IPS DF 19.7 (cell line): ENCODE measurements around the gene MRTFB.

Experiments
- DNase-seq: peaks from one replicate; pipeline ENCODE4 v3.0.0-alpha.2; 2013; ENCODE audit warnings: low read depth, low spot score

The MRTFB gene

DNA sequence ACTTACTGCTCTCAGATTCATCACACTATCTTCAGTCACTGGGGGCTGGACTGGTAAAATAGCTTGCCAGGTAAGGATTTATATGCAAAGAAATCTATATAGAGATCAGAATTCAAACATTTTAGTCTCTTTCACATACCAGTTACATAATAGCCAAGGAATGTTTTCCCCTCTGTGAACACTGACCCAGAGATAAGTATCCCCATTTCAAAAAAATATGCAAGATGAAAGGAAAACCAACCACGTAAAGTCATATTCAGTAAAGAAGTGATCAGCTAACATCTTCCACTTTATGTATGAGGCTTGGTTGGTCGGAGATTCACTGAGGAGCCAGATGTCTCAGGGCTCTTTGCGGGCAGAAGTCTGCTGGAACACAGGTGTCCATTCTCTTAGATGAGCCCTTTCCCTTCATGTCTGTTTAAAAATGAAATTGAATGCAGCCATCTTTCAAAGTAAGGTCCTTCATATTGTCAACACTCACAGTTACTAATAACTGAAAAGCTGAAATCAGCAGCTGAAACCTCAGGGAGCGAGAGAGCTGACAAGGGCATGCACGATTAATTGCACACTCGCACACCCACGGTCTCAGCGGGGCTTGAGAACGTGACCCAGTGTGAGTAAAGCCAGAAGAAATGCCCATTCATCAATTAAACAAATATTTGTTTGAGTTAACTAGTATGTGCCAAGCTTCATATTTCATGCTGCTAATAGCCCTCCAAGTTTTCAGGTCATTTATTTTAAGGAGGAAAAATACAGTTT lies 161.2 kb downstream of the MRTFB start:
- no peak for DNase-seq

DNA sequence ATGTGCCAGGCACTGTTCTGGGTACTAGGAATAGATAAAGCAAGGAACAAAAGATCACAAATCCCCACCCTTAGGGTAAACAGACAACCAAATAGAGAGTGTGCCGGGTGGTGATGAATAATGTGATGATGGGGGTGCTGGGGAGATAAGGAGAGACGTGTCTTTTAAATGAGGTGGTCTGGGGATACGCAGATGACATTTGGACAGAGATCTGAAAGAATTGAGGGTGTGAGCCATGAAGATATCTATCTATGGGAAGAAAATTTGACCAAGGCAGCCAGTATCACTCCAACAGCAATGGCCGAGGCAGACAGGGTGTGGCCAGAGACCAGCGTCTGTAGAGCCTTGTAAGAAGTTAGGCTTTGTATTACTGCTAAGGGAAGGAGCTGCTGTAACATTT lies 165.3 kb downstream of the MRTFB start:
- DNase-seq = no peak

DNA sequence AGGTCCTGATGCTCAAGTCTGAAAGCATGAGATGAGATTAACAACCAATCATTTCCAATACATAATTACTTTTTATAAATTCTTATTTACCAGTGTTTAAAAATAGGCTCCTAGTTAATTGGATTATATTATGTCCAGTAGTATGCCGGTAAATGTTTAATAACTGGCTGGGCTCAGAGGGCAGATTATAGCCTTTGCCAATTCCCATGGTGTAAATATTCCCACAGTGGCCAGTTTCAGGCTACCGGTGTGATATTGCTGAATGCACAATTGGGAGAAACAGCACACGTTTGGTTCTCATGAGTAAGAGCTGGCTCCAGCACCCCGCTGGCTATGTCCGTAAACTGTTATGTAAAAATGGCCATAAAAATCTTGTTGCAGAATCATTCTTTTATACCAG lies 167.6 kb downstream of the MRTFB start:
- DNase-seq = no peak

DNA sequence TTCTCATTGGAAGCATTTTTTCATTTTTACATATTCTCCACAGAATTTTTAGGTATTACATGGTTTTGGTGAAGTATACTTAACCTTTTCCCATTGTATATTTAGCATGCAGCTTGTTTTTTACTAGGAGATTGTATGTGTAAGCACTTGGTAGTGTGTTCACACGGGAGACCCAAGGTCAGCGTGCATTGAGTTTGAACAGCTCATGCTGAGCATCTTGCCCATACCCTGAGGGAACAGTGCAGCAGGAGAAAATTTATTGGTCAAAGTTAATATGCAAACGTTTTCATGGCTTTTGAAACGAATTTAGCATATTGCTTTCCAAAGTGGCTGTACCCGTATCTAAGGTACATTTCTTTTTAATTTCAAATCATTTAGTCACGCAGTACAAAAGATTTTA lies 168.7 kb downstream of the MRTFB start:
- DNase-seq = no peak

DNA sequence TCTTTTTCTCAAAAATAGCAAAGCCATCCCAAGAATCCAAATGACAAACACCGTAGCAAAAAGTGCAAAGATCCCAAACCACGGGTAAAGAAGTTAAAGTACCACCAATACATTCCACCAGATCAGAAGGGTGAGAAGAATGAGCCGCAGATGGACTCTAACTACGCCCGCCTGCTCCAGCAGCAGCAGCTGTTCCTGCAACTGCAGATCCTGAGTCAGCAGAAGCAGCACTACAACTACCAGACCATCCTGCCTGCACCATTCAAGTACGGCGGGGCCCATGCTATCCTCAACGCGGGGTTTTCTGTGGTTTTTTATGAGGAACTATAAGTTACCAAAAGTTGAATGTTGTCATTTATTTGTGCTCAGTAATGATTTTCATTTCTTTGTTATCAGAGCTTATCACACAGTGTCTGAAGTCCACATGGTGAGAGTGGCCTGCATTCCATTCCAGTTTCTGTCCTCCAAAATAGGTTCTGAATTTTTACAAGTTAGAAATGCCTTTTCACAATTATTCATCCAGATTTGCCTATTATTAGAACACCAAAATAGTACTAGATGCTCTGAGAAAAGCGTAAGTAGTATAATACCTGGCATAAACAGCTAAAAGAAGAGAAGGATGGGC lies 169.2 kb downstream of the MRTFB start:
- no peak for DNase-seq

DNA sequence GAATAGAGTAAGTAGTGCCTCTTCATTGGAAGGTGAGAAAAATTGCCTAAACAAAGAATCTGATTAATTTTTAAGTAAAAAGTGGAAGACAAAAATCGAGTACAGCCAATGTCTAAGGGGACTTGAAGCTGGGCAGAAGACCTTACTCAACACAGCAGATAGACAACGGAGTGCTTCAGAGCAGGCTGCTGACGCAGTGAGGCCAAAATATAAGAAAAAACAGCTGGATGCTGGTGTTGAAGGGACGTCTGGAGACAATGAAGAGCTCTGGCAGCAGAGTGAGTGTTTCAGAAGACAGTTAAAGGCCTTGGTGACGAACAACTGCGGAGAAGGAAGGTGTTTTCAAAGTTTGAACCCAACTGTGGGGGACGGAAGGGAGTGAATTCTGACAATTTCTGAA lies 169.8 kb downstream of the MRTFB start:
- DNase-seq = no peak

DNA sequence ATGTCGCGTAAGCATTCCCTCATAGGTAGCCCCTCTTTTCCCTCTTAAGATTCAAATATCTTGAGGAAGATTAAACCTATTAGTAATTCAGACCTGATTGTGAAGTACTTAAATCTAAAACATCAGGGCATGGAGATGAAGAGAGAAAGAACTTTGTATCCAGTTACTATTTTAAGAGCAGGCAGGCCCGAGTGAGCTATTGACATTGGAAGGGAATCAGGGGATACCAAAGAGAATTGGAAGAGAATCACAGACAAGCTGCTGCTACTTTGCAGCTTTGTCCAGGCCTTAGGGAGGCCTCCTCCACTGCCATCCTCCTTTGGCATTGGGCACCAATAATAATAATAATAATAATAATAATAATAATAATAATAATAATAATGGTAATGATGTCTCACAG lies 170.5 kb downstream of the MRTFB start:
- no peak for DNase-seq

DNA sequence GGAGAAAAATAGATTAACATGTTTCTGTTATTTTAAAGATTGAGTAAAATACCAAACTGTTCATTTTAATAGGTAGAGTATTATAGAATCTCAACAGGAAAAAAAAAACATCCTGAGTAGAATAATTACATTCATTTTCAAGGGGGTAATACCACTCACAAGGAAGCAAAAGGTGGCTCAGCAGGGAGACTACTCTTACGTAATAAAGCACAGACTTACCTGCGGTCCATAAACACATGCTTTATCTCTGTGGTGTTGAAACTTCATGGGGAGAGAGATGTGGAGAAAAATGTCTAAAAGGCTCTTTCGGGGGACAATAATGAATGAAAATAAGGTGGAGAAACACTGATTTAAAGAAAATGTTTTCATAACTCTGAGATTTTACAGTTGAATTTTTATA lies 171.7 kb downstream of the MRTFB start:
- no peak for DNase-seq

DNA sequence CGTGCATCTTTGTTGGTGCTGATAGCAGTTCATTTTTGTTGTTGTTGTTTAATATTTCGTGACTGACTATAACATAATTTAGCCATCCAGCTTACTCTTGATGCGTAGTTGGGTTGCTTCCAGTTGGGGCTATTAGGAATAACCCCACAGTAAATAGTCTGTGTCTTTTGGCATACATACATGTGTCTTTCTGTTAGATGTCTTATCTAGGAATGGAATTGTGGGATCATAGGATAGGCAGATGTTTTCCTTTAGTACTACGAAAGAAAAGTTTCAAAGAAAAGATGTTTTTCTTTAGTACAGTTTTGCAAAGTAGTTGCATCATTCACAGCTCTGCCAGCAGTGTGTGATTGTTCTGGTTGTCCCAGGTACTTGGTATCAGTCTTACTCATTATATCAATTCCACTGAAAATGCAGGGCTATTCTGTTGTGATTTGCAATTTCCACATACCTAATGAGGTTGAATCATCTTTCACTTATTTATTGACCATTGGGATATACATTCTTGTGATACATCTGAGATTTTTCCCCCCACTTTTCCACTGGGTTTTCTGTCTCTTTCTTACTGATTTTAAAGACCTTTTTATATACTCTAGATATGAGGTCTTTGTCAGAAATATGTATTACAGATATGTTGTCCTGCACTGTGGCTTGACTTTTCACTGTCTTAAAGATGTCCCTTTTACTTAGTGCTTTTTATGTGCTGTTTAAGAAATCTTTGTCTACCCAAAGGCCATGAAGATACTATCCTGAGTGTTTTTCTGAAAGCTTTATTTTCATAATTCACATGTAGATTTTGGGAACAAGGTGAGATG lies 173.3 kb downstream of the MRTFB start:
- DNase-seq = no peak

DNA sequence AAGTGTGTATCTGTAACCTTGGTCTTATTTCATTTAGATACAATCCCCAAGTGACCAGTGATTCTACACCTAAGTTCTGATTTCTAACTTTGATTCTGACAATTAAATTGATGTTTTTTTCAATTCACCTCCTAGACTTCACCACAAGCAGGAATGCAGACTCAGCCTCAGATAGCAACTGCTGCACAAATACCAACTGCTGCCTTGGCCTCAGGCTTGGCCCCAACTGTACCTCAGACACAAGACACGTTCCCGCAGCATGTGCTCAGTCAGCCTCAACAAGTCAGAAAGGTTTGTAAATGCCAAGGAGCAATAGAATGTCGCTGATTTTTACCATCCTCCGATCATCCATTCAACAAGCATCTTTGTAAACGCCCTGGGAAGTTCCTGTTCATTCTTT lies 177.7 kb downstream of the MRTFB start:
- no peak for DNase-seq

DNA sequence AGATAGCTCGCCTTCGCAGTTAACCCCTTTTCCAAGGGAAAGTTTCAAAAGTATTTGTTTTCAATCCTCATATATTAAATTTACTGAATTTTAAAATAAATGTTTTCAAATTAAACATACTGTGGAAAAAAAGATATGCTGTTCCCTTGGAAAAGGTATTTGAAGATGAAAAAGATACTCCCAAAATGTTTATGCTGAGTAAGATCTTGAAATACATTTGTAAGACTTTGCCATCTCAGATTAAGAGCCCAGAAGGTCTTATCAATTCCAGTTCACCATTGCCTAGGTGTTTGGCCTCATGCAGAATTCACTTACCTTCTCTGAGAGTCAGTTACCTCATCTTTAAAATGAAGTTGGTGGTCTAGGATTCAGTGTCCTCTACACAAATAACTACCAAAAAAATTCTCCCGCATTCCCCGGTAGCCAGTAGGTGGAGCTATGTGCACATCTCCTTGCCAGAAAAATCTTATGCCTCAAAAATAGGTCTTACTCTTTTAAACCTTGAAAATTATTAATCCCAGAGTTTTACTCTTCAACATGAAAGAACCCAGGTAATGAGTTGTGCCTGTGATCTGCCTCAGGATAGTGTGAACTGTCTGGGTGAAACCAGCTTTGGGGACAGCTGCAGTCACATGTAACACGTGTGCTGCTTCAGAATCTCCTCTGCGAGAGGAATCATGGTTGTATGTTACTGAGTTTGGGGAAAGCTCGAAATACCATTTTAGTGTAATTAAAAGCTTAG lies 178.3 kb downstream of the MRTFB start:
- no peak for DNase-seq

DNA sequence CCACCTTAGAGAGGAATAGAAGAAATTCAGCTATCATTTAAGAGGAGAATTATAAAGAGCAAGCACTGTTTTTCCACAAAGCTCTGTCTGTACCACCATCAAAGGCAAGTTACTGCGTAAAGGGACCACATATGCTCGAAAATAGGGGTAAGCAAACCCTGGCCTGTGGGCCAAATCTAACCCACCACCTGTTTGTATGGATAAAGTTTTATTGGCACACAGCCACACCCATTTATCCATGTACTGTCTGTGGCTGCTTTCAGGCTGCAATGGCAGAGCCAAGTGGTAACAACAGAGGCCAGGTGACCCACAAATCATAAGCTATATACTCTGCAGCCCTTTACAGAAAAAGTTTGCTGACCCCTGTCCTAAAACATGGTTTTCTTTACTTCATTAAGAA lies 180.3 kb downstream of the MRTFB start:
- DNase-seq = no peak

DNA sequence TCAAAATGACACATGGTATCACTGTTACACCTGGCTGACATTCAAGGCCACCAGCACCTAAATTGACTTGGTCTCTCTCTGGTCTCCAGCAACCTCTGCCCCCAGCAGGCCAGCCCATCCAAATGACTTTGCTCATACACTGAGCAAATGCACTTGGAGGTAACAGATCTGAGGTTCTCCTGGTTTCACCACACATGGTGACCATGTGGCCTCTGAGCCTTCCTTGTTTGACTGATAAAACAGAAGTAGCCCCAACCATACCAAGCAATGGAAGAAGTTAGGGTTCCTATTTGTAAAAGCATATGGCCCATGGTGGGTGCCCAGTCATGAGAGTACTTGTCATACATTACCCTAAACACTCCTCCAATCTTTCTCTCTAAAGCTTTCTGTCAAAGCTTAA lies 181.7 kb downstream of the MRTFB start:
- no peak for DNase-seq

DNA sequence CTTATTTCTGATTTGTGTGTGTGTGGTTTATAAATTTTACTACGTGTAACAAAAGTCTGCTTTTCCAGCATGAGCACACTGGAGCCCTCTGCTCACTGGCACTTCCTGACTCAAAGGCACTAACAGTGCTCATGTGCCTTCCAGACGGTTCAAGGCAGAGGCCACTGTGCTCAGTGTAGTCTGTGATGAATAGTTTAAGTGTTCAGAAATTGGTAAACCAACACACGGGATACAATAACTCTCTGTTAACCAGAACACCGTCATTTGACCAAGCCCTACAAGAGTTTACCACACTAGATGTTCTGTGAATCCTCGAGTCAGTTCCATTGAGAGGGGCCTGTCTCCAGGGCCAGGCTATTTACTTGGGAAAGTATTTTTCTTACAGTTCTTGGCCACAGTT lies 191.9 kb downstream of the MRTFB start:
- DNase-seq = no peak

DNA sequence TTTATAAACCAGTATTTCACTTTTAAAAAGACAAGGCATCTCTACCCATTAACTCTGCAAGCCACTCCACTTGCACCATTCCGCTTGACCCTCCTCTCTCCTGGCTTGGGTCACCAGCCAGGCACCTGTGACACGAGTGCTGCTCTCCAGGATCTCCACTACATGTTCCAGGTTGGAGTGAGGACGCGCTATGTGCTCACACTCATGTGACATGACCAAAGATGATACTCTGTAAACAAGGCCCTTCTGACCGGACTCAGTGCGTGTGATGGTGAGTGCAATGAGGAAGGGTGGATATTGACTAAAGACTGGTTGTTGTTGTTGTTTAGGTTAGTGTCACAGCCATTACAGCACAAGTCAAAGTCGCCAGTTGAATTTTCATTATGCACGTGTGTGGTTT lies 192.7 kb downstream of the MRTFB start:
- no peak for DNase-seq

DNA sequence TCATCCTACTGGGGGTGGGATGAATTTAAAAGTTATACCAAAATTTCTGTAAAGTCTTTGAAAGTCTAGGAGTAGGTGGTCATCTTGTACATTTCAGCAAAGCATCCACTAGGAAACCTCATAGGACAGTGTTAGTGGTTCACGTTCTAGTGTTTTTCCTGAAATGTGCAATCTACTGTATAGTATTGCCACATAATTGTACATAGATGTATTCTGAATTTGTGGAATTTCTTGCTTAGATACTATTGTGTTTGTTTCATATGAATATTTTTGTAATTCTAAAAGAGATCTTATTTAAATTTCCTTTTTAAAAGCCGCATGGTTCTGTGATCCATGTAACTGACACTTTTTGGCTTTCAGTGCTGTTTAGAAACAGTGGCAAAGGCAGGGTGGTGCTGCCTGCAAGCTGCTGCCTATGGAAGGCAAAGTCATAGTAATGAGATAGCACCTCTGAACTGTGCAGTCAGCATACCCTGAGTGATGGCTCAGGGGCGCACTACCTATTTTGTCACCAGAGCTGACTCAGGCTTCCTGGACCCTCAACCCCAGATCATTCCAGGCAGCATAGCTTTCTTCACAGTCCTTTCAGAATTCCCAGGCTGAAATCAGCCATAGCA lies 193.3 kb downstream of the MRTFB start:
- DNase-seq = no peak

DNA sequence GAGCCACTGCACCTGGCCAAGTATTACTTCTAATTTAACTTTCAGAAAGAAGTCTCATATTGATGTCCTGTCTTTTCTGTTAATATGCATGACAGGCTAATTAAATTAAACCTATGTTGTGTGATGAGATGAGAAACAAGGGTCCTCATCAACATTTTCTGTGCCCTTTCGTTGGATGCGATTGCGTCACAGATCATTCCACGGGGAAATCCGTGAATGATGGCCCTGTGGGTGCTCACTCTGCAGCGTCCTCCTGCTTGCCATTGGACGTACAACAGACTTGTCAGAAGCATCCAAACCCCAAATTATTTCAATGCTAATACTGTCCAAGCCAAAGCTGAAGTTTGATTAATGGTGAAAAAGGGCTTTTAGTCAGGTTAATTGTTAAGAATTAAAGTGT lies 197.0 kb downstream of the MRTFB start:
- DNase-seq = no peak

DNA sequence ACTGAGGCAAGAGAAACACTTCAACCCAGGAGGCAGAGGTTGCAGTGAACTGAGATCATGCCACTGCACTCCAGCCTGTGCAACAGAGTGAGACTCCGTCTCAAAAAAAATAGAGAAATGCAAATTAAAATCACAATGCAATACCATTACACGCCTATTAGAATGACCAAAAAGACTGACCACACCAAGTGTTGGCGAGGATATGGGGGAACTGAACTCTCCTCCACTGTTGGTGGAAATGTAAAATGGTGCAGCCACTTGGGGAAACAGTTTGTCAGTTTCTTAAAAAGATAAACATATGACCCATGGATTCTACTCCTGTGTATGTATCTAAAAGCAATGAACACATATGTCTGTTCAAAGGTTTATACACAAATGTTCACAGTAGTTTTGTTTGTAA lies 204.8 kb downstream of the MRTFB start:
- DNase-seq = no peak

DNA sequence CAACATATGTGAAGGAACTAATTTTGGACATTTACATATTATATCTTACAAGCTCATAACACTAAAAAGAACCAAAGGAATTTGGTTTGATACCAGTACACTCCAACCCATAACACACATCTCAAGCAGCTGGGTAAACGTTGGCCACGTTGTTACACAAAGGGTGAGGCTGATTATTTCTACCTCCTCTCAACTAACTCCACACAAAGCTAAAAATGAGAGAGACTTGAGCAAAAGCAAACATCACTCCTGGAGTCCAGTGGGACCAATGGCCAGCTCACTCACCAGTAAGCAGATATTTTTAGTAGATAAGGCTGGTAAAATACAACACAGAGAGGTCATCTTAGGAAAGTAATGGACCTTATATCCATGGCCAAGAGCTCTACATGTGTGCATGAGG lies 207.6 kb downstream of the MRTFB start:
- no peak for DNase-seq

DNA sequence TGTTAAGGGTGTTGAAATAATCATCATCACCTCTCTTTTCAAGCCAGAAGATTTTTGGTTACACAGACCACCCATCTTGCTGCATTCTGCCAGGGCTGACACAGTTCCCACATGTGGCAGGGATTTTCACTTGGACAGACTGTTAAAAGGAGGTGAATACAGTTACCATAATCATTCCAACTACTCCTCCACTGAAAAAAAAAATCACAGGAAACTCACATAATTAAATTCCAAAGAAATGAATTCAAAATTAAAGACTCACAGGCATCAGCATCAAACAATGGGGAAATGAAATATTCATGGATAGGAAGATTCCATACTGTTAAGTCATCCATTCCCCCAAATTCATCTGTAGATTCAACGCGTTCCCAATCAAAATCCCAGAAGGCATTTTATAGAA lies 209.4 kb downstream of the MRTFB start:
- DNase-seq = no peak

DNA sequence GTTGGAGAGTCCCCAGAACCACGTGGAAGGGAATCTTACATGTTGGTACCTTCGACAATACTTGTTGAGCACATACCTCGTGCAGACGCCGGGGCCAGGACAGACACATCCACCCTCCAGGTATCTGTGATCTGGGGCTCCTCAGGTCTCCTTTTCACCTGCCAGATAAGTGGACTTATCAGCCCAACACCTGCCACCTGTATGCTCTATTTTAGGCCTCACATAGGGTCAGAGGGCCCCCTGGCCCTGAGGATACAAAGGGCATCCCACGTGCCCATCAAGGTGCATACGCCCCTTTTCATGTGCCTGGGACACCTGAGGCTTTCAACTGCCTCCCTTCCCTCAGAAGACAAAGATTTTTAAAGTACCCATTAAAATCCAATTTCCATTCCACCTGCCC lies 212.7 kb downstream of the MRTFB start:
- DNase-seq = no peak

DNA sequence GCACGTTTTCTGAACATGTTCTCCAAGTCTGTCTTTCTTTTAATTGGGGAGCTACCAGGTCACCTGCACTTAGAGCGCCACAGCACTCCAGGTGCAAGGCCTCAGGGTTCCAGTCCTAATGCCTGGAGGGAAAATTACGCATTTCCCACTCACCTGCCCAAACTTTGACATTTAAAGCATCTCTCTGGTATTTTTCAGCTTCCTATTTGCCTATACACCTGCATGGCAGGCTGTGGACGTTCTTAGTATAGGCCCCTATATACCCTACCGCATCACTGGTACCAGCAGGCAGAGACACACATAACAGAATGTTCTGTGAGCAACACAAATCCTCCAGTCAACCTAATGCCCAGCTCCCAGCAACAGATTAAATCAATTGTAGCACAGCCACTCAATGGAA lies 213.3 kb downstream of the MRTFB start:
- DNase-seq = no peak
